Transverse colon (tissue), 3 donors: ENCODE results near the gene KNSTRN.

Source experiments
- CTCF ChIP-seq, 5 experiments: fragments of 200-600 bp in 3 of 5; fragments of 450-650 bp in 2 of 5; sonication (generic) in 3 of 5; IDR thresholded peaks; 1 replicate in 2 of 5; 2 replicates in 3 of 5; pipeline ENCODE4 v1.5.1; 2016 to 2017; ENCODE audit warnings: antibody characterized with exemption in 5 of 5, inconsistent platforms in 3 of 5, mild to moderate bottlenecking in 2 of 5, moderate library complexity in 1 of 5
- EP300 ChIP-seq: sonication (generic); formaldehyde crosslinking; IDR thresholded peaks from one replicate; pipeline ENCODE4 v1.6.1; 2017; ENCODE audit warnings: antibody characterized with exemption, low read depth

- TF ChIP-seq CTCF (IDR thresholded peaks at IDR 0.05) (no peak), EP300 (no peak)
Observed at GRCh38 chr15:40435023-40435709, 52.6 kb downstream of the KNSTRN start.
